Hindlimb muscle (tissue), 1 donor: Measurements from ENCODE around the gene UPF2. TPM values are rescaled to one million over a fixed set of nuclear protein-coding genes. Genes with fewer than 3 reads are reported as not detected.
"Not testable (repeated sequence)": the region's sequence is repeated elsewhere in the genome, so short reads cannot be mapped to it uniquely, and the experiment has no call there.

ENCODE experiments used
- DNase-seq: peaks from one replicate; pipeline ENCODE4 v3.0.0-alpha.2; 2013
- polyA plus RNA-seq: library from polyadenylated mRNA; unstranded; fragments of 120-200 nt; gene quantifications from one replicate; pipeline ENCODE4 v1.2.1, GENCODE V29; 2013; ENCODE audit not compliant: insufficient read length

The UPF2 gene
- polyA plus RNA-seq, 1 donor = 20.4 TPM

DNA sequence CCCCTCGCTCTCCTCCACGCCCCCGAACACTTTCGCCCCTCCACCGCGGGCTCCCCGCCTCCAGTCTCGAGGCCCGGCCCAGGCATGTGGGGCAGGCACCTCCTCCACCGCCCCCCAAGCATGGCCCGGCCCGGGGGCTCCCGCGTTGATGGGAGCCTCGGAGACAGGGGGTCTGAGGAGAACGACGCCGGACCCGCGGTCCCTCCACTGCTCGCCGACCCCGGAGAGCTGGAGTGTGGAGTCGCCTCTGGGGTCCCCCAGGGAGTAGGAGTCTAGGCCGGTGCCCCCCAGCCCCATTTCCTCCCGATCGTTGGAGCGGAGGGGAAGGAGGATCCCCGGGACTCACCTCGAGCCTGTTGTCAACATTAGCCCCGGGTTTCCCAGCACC, 206 bp downstream of the UPF2 start:
- peak; percentile 58 for DNase-seq

GRCh38 chr10:12041766-12042408, 722 bp downstream of the UPF2 start:
- DNase-seq = no peak

DNA sequence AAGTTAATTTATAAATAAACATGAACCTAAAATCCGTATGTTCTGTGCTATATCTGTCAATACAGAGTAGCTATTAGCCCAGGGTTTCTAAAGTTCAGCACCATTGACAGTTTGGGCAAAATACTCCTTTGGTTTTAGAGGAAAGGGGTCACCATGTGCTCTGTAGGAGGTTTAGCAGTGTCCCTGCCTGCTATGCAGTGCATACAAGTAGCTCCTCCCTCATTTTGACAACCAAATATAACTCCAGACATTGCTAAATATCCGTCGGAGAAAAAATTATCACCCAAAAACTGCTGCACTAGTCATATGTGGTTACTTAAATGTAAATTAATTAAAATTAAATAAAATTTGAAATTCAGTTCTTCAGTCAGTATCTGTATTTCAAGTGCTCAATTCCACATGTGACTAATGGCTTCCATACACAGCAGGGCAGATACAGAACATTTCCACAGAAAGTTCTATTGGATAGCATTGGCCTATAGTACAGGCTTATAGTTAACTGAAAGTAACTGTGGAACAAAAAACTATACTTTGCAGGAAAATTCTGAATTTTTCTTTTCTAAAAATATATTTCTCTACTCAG, 6.4 kb downstream of the UPF2 start:
- DNase-seq = no peak

DNA sequence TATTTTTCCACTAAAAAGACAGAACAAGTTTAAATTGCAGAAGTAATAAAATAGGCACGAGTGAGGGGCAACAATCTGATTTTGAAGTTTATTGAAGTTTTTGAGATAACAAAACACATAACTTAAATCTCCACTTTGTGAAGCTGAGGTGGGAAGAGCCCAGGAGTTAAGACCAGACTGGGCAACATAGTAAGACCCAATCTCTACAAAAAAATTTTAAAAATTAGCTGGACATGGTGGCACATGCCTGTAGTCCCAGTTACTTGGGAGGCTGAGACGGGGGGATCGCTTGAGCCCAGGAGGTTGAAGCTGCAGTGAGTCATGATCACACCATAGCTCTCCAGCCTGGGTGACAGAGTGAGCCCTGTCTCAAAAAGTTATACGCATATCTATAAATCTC, 11.2 kb downstream of the UPF2 start:
- DNase-seq = no peak

DNA sequence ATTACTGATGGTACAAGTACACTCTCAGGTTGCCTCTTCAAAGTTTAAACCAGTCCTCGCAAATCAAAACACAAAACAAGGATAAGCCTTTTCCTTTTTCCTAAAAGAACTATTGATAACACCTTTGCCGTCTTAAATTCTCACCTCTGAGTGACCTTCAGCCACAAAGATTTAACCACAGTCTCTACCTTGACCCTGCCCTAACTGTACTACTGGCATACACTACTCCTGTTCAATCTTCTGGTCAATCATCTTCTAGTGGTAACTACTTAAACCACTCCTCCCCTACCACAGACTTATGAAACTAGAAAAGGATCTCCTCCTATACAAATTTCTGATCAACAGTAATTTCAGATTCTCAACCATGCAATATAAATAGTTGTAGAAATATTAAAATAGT, 15.1 kb downstream of the UPF2 start:
- no peak for DNase-seq

DNA sequence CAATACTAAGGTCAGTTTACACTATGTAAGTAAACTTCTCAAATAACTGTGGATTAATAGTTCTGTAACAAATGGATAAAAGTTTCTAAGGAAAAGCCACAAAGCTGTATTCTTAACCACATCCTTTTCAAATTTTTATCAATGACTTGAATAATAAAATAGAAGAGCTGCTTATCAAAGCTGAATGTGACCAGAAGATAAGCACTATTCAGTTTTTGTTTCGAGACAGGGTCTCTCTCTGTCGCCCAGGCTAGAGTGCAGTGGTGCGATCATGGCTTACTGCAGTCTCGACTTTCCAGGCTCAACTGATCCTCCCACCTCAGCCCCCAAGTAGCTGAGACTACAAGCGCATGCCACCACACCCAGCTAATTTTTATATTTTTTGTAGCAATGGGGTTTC, 17.0 kb downstream of the UPF2 start:
- DNase-seq = no peak

DNA sequence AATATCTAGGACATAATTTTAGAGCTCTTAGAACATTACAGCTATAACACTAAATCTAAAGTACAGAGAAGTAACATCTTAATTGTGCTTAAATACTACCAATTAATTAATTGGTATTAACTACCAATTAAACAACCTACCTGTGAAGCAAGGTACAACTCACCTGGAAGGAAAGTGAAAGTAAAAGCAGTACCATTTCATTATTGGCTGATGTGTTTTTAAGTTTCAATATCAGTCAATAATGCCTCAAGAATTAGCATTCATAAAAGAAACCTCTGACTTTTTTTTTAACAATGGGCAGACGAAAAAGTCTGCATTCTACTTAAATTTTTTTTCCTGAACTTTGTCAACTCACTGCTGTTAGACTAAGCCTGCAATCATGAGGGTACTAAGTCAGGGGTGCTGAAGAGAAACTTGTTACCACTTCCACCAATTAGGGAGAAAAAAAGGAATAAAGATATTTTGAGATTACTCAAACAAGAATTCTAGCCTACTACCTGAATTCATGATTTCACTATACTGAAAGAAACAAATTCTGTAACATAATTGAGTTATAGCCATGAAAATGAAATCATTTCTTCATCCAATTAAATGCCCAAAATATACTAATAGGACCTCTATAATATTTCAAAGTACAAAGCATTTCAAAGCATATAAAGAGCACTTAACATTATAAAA, 19.9 kb downstream of the UPF2 start:
- no peak for DNase-seq

DNA sequence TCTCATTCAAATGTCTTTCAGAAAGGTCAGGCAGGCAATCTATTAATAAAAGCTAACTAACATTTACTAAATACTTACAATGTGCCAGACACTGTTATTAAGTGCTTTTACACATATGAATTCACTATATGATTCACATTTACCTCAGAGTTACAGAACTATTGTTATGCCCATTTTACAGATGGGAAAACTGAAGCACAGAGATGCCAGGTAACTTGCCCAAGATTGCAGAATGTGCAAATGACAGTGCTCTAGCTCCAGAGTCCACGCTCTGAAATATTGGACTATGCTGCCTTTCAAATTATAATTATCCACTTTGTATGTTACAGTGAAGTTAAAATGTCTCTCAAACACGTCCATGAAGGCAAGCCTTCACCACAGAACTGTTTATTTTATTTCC, 22.0 kb downstream of the UPF2 start:
- no peak for DNase-seq

DNA sequence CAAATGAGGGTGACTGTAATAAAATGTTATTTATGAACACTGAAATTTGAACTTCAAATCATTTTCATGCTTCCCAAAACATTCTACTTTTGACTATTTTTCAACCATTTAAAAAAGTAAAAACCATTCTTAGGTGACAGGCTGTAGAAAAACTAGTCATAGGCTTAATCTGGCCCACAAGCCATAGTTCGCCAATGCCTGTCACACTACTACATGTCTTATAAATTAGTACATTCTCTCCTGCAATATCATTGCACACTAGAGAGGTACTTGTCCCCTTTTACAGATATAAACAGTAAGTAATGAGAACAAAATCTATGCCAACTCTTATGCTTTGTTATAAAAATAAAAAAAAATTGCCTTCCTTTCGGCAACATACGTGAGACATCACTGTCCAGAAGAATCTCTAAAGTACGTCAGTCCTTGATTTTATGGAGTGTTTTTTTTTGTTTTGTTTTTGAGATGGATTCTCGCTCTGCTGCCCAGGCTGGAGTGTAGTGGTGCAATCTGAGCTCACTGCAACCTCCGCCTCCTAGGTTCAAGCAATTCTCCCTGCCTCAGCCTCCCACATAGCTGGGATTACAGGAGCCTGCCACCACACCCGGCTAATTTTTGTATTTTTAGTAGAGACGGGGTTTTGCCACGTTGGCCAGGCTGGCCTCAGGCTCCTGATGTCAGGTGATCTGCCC, 23.2 kb downstream of the UPF2 start:
- DNase-seq = no peak

DNA sequence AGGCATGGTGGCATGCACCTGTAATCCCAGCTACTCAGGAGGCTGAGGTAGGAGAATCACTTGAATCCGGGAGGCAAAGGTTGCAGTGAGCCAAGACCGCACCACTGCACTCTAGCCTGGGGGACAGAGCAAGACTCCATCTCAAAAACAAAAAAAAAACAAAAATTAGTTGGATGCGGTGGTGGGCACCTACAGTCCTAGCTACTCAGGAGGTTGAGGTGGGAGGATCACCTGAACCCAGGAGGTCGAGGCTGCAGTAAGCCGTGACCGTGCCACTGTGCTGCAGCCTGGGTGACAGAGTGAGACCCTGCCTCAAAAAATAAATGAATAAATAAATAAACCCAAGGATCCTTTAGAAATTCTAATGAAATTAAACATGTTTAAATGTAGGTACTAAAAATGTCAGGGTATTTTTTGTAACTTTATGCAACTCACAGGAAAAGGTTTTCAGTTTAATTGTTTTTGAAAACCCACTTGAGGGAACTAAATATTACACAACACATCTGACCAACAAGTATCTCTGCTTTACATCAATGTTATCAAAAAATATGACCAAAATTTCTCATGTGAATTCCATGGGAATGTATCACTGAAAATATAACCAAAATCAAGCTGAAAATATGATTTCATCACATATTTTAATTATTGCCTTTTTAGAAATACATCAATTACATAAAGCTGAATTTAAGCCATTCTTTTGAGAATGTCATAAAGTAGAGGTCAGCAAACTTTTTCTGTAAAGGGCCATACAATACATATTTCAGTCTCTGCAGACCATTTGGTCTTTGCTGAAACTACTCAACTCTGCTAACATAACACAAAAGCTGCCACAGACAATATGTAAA, 23.9 kb downstream of the UPF2 start:
- DNase-seq = no peak

GRCh38 chr10:12013926-12014325, 28.7 kb downstream of the UPF2 start:
- DNase-seq = no peak

GRCh38 chr10:12013391-12013790, 29.2 kb downstream of the UPF2 start:
- DNase-seq = not testable (repeated sequence)

- no peak for DNase-seq
These were observed 32.3 kb downstream of the UPF2 start for GRCh38 chr10:12010353-12010752.

DNA sequence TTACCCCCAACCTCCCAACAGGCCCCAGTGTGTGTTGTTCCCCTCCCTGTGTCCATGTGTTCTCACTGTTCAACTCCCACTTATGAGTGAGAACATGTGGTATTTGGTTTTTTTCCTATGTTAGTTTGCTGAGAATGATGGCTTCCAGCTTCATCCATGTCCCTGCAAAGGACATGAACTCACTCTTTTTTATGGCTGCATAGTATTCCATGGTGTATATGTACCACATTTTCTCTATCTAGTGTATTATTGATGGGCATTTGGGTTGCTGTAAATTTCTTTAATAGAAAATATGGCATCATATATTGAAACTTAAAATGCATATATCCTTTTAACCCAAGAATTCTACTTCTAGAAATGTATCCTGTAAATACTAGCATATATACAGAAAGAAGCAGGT, 33.8 kb downstream of the UPF2 start:
- DNase-seq = not testable (repeated sequence)

DNA sequence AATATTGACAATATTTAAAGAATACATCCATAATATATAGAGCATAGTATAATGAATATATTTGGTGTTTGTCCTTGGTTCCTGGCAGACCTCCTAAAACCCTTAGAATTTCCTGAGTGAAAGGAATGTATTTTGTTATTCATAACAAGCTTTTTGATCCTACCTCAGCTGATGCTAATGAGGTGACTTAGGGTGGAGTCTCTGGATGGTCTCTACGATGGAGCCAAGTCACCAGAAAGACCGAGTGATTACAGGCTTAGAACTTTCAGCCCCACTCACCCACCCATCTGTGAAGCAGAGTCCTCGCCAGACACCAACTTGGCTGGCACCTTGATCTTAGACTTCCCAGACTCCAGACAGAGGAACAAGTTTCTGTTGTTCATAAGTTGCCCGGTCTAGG, 35.9 kb downstream of the UPF2 start:
- DNase-seq = no peak

- DNase-seq = no peak
These were observed 48.7 kb downstream of the UPF2 start for GRCh38 chr10:11993834-11994468.

- DNase-seq = no peak
These were observed 53.7 kb downstream of the UPF2 start for GRCh38 chr10:11988924-11989323.

GRCh38 chr10:11986593-11987216, 55.9 kb downstream of the UPF2 start:
- DNase-seq = peak; percentile 82

DNA sequence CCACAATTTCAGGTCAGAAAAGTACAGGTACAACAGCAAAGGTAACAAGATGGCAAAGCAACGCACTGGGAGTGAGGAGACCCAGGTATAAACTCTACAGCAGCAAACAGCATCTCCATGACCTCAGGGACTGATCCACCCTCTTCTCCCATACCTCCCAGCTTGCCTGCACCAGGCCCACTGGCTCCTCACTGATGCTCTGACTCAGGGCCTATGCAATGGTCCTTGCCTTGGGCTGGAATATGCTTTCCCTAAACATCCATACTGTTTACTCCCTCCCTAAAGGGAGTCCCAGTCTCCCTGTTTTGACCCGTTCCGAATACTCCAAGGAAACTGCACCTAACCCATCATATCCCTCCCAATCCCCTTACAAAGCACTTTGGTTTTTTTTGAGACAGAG, 60.4 kb downstream of the UPF2 start:
- DNase-seq = no peak

DNA sequence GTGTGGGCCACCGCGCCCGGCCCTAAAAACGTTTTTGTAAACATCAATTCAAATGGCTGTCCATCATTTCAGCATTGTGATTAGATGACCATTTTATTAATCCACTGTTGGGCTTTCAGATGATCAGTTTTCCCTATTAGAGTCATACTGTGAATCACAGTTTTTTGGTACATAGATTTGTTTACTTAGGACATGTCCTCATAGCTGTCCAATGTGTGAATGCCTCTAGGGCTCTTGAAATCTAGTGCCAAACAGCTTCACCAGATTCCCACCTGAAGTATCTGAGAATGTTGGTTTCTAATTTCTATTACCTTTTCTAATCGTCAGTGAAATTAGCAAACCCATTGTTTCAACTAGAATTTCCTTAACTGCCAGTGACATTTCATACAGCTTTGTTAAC, 66.8 kb downstream of the UPF2 start:
- no peak for DNase-seq

DNA sequence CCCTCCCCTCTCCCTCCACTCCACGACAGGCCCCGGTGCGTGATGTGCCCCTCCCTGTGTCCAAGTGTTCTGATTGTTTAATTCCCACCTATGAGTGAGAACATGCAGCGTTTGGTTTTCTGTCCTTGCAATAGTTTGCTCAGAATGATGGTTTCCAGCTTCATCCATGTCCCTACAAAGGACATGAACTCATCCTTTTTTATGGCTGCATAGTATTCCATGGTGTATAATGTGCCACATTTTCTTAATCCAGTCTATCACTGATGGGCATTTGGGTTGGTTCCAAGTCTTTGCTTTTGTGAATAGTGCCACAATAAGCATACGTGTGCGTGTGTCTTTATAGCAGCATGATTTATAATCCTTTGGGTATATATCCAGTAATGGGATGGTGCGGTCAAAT, 70.1 kb downstream of the UPF2 start:
- not testable (repeated sequence) for DNase-seq

DNA sequence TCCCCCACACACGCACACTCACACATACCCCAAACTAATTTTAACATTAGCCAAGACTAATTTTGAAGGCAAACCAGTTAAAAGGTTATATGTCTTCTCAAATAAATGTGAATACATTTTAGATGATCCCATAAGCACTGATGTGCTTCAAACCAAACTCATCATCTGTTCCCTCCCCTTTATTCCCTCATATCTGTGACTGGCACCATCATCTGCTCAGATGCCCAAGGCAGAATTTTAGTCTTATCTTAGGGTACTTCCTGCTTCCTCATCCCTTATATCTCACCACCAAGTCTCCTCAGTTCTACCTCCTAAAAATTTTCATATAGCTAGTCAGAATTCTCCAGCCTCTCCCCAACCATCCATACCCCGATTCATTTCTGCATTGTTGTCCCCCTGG, 80.4 kb downstream of the UPF2 start:
- DNase-seq = no peak
